HG03108 (cell line): ENCODE results near the gene LRCH3.
"Not testable (repeated sequence)": the region's sequence is repeated elsewhere in the genome, so short reads cannot be mapped to it uniquely, and the experiment has no call there.

Experiments used
- ATAC-seq: cut with Tn5 transposase; IDR thresholded peaks from one replicate; pipeline ENCODE4 v1.9.1; 2021; ENCODE audit warnings: moderate library complexity; ENCODE audit not compliant: unreplicated experiment

The LRCH3 gene

DNA sequence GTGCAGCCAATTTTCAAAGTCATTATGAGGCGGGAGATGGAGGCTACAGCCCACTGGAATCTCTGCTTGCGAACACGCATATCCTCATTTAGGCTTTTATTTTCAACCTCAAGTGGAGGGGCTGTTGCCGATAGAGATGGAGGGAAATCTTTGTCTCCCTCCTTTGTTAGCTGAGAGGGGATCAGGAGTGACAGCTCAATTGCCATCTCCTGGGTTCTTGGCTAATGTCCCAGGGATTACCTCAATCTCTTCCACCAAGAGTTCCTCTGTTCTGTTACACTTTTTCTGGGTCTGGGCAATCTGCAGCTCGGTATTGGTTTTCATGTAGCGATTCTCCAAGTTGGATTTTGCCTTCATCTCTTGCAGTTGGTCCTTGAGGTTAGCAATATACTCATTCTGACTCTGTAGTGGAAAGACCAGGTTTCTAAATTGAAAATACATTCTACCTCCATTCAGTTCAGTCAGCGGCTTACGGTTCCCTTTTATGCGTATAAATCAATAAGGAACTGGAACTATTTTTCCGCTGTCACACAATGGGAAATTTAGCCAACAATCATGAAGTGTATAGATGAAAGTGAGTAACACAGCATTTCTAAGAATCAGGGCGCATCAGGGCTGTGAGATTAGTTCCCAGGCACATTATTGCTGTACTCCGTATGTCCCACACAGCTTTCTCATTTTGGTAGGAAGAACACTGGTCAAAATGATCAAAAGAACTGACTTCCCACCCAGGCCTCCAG is 122.8 kb downstream of the LRCH3 start:
- no peak for ATAC-seq

- not testable (repeated sequence) for ATAC-seq
These were observed 130.6 kb downstream of the LRCH3 start for GRCh38 chr3:197921429-197922275.

DNA sequence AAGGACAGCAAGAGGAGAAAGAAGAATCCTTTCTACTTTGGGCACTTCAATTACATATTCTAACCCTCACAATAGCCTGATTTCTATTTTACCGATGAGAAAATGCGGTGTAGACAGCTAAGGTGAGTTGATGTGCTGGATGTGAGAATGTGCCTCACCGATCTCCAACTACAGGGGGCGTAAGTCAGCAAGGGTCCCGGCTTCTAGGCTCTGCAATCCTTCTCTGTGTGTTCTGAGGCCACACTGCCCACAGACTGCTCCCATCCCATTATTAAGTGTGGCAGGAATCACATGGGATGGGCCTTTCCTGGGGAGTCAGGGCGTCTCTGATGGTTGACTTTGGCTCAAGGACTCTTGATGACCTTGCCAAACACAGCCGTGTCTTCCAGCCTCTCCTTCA is 135.4 kb downstream of the LRCH3 start:
- no peak for ATAC-seq

DNA sequence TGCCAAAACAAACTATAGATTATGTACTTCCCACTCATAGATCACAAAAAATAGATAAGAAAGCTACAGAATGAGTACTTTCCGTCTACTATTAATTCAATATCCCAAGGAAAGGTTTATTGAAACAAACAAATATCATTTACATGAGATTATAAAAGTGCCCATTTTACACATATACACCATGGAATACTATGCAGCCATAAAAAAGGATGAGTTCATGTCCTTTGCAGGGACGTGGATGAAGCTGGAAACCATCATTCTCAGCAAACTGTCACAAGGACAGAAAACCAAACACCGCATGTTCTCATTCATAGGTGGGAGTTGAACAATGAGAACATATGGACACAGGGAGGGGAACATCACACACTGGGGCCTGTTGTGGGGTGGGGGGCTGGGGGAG is 136.5 kb downstream of the LRCH3 start:
- not testable (repeated sequence) for ATAC-seq

DNA sequence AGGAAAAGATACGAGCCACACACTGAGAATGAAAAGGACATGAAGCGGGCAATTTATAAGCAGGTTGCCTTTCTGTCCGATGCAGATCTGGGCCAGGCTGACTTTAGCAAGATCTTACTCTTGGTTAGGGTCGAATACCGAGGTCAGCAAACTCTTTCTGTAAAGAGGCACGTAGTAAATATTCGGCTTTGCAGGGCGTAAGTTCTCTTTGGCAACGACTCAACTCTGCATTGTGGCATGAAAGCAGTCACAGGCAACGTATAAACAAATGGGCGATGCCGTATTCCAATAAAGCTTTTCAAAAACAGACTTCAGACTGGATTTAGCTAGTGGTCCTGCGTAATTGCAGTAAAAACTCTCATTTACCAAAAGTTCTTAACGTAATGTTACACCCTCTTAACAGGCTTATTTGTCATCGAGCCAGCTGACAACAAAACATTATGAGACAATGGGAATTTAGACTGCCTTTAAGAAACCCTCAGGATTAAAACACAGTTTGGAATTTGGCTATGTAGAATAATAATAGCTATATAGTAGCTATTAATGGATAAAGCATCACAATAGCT is 145.8 kb downstream of the LRCH3 start:
- ATAC-seq: no peak
